ENCODE results near the gene BICD1. TPM values are rescaled to one million over a fixed set of nuclear protein-coding genes. Genes with fewer than 3 reads are reported as not detected.

Gene BICD1
- total and polyA plus RNA-seq, 2 donors (not counting 1 experiment from before 2014, with no cell fraction given) = 15.2 to 93.5 TPM

GRCh38 chr12:32135967-32136366, 29.3 kb downstream of the BICD1 start:
- ATAC-seq (ENCODE audit: low read depth) = no peak
- Histone ChIP-seq H3K9me3 (ENCODE audit: control extremely low read depth in 1 of 3, control insufficient read depth in 2 of 3, insufficient read depth in 1 of 3, low read length in 2 of 3) (no peaks in the 10 kb centered on the region), H3K4me1 (ENCODE audit: control insufficient read depth in 2 of 2, insufficient read depth in 2 of 2, low read length in 2 of 2) (peaks cover 34 to 40% of the 10 kb centered on the region in 2 donors), H3K27me3 (replicated peaks in 1 of 4; ENCODE audit: control extremely low read depth in 1 of 4, control insufficient read depth in 3 of 4, insufficient read depth in 4 of 4, low read length in 3 of 4) (no peaks in the 10 kb centered on the region), H3K36me3 (replicated peaks in 1 of 2; ENCODE audit: control extremely low read depth in 1 of 2, control insufficient read depth in 1 of 2, extremely low read depth in 1 of 2, insufficient read depth in 2 of 2, low read length in 1 of 2) (no peaks in the 10 kb centered on the region), H4K20me1 (ENCODE audit: control insufficient read depth, insufficient read depth, low read length, poor library complexity, severe bottlenecking) (no peaks in the 10 kb centered on the region), H3K9ac (ENCODE audit: low read length) (no peak overlapping the region), H2AFZ (ENCODE audit: insufficient read depth, low read depth, low read length, poor library complexity, severe bottlenecking) (no peak overlapping the region), H3K27ac (ENCODE audit: low read length in 2 of 2) (peak overlapping the region in 1 of 2 donors; percentile 2), H3K4me3 (ENCODE audit: control extremely low read depth in 1 of 5, extremely low read depth in 1 of 5, insufficient read depth in 1 of 5, low read depth in 2 of 5, low read length in 4 of 5) (no peak overlapping the region), H3K4me2 (replicated peaks; ENCODE audit: low read depth, low read length, poor library complexity, severe bottlenecking) (no peak overlapping the region), H3K79me2 (ENCODE audit: control insufficient read depth, insufficient read depth, low read length) (peaks cover 43% of the 10 kb centered on the region)
- ChIA-PET POLR2A (no interaction called here), CTCF (interaction anchor here (0.6 to 1.3 kb wide), 2 partner anchors 10 to 103 kb away, joined by 3 read pairs; no protein-coding TSS in a partner anchor)
- 100% methylated on average over 1 of the region's 2 CpGs for WGBS (ENCODE audit: insufficient coverage)
- H3K9me3 Mint-ChIP-seq (ENCODE audit: insufficient read depth) = no peaks in the 10 kb centered on the region
- intact Hi-C loops (cut with micrococcal nuclease) = loop anchor here (5.0 to 10.0 kb wide), 7 partner anchors 74 to 811 kb away; partner anchors contain the start of genes DNM1L, ETFBKMT and SINHCAF
- H3K27ac Mint-ChIP-seq = peak overlapping the region; percentile 79
- H3K4me3 Mint-ChIP-seq = no peak overlapping the region
- TF ChIP-seq EZH2 (IDR thresholded peaks at IDR 0.05; ENCODE audit: borderline replicate concordance, insufficient read depth, low read depth, low read length, poor library complexity, severe bottlenecking) = no peak
- no peak for TF ChIP-seq CTCF (IDR thresholded peaks at IDR 0.05)
- H3K4me1 Mint-ChIP-seq = peaks cover 54% of the 10 kb centered on the region
- no peaks in the 10 kb centered on the region for H3K27me3 Mint-ChIP-seq
- no peak for DNase-seq

GRCh38 chr12:32136404-32136803, 29.8 kb downstream of the BICD1 start:
- TF ChIP-seq EZH2 (IDR thresholded peaks at IDR 0.05; ENCODE audit: borderline replicate concordance, insufficient read depth, low read depth, low read length, poor library complexity, severe bottlenecking) = no peak
- no peak for TF ChIP-seq CTCF (IDR thresholded peaks at IDR 0.05)
- peaks cover 34 to 41% of the 10 kb centered on the region in 2 donors for H3K4me1 ChIP-seq (ENCODE audit: control insufficient read depth in 2 of 2, insufficient read depth in 2 of 2, low read length in 2 of 2)
- no peak overlapping the region for H3K4me3 Mint-ChIP-seq
- no peaks in the 10 kb centered on the region for H3K36me3 ChIP-seq (replicated peaks in 1 of 2; ENCODE audit: control extremely low read depth in 1 of 2, control insufficient read depth in 1 of 2, extremely low read depth in 1 of 2, insufficient read depth in 2 of 2, low read length in 1 of 2)
- ATAC-seq (ENCODE audit: low read depth) (no peak), DNase-seq (no peak)
- H3K9me3 ChIP-seq (ENCODE audit: control extremely low read depth in 1 of 3, control insufficient read depth in 2 of 3, insufficient read depth in 1 of 3, low read length in 2 of 3) = no peaks in the 10 kb centered on the region
- 67% methylated on average over 3 of the region's 4 CpGs for WGBS (ENCODE audit: insufficient coverage)
- no peaks in the 10 kb centered on the region for H3K9me3 Mint-ChIP-seq (ENCODE audit: insufficient read depth)
- H3K27me3 Mint-ChIP-seq = no peaks in the 10 kb centered on the region
- POLR2A ChIA-PET = no interaction called here
- CTCF ChIA-PET = interaction anchor here (0.6 to 1.3 kb wide), 2 partner anchors 11 to 102 kb away, joined by 3 read pairs; no protein-coding TSS in a partner anchor
- H3K27ac ChIP-seq (ENCODE audit: low read length in 2 of 2) = no peak overlapping the region
- intact Hi-C loops (cut with micrococcal nuclease) = loop anchor here (5.0 to 10.0 kb wide), 7 partner anchors 74 to 812 kb away; partner anchors contain the start of genes DNM1L, ETFBKMT and SINHCAF
- H3K9ac ChIP-seq (ENCODE audit: low read length) = no peak overlapping the region
- H2AFZ ChIP-seq (ENCODE audit: insufficient read depth, low read depth, low read length, poor library complexity, severe bottlenecking) = no peak overlapping the region
- H3K27me3 ChIP-seq (replicated peaks in 1 of 4; ENCODE audit: control extremely low read depth in 1 of 4, control insufficient read depth in 3 of 4, insufficient read depth in 4 of 4, low read length in 3 of 4) = no peaks in the 10 kb centered on the region
- H3K27ac Mint-ChIP-seq = peak overlapping the region; percentile 79
- no peaks in the 10 kb centered on the region for H4K20me1 ChIP-seq (ENCODE audit: control insufficient read depth, insufficient read depth, low read length, poor library complexity, severe bottlenecking)
- H3K4me1 Mint-ChIP-seq = peaks cover 57% of the 10 kb centered on the region
- no peak overlapping the region for H3K4me2 ChIP-seq (replicated peaks; ENCODE audit: low read depth, low read length, poor library complexity, severe bottlenecking)
- no peak overlapping the region for H3K4me3 ChIP-seq (ENCODE audit: control extremely low read depth in 1 of 5, extremely low read depth in 1 of 5, insufficient read depth in 1 of 5, low read depth in 2 of 5, low read length in 4 of 5)
- H3K79me2 ChIP-seq (ENCODE audit: control insufficient read depth, insufficient read depth, low read length) = peaks cover 44% of the 10 kb centered on the region
